GM12801 (cell line): Measurements from ENCODE around the gene CIC.

ENCODE experiments used
- TF ChIP-seq, protein P1 (sequence below): IDR thresholded peaks from one replicate; pipeline ENCODE4 v1.5.1; 2011; ENCODE audit warnings: control low read depth; ENCODE audit not compliant: insufficient read length; ENCODE audit errors: extremely low read depth

The CIC gene

DNA sequence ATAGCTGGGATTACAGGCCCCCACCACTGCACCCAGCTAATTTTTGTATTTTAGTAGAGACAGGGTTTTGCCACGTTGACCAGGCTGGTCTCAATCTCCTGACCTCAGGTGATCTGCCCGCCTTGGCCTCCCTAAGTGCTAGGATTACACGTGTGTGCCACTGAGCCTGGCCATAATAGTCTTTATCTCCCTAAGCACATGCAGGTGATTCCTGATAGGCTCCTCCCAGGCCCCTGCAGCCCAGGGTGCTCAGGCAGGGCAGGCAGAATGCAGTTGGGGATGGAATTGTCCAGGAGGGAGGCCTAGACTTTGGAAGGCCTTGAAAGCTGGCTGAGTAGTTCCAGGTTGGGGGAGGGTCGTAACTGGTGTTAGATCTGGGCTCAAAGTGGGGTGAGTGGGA, 40.4 kb upstream of the CIC start:
- TF ChIP-seq, protein P1, sequence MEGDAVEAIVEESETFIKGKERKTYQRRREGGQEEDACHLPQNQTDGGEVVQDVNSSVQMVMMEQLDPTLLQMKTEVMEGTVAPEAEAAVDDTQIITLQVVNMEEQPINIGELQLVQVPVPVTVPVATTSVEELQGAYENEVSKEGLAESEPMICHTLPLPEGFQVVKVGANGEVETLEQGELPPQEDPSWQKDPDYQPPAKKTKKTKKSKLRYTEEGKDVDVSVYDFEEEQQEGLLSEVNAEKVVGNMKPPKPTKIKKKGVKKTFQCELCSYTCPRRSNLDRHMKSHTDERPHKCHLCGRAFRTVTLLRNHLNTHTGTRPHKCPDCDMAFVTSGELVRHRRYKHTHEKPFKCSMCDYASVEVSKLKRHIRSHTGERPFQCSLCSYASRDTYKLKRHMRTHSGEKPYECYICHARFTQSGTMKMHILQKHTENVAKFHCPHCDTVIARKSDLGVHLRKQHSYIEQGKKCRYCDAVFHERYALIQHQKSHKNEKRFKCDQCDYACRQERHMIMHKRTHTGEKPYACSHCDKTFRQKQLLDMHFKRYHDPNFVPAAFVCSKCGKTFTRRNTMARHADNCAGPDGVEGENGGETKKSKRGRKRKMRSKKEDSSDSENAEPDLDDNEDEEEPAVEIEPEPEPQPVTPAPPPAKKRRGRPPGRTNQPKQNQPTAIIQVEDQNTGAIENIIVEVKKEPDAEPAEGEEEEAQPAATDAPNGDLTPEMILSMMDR, result no peak

- TF ChIP-seq, protein P1, result no peak
Observed at GRCh38 chr19:42229301-42229854, 39.7 kb upstream of the CIC start.

DNA sequence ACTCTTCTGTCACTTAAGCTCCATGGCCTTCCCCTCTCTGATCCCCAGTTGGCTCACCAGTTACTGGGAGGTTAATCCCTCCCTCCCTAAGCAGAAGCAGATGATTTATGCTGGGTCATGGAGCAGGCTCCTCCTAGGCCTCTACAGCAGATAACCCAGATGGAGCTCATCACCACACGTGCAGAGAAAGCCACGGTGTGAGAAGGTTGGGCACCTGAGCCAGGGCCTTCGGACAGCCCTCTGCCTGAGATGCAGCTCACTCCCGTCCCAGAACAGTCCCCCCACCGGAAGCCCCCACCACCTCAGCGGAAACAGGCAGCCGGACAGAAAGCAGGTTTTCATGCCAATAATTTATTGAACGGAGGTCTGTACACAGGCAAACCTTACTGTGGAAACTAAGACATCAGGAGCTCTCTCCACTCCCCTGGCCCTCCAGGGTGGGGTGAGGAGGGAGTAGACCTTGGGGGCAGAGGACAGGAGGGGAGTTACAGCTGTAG, 39.1 kb upstream of the CIC start:
- TF ChIP-seq, protein P1, result no peak

GRCh38 chr19:42230571-42230970, 38.5 kb upstream of the CIC start:
- TF ChIP-seq, protein P1, result no peak

DNA sequence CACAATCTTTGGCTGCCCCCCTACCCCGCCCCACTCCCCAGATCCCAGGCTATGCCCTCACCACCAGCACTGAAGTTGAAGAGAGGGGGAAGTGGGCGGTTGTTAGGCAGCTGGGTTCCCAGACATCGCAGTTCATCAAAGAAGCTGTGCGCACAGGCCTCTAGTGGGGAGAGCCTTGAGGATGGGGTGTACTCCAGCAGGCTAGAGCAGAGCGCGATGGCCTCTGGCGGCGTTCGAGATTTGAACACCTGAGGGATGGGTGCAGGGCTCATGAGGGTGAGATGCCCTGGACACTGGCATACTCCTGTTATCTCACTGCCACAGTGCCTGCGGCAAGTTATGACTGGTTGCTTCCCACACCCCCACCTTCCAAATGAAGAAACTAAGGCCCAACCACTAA, 36.6 kb upstream of the CIC start:
- TF ChIP-seq, protein P1, result no peak

DNA sequence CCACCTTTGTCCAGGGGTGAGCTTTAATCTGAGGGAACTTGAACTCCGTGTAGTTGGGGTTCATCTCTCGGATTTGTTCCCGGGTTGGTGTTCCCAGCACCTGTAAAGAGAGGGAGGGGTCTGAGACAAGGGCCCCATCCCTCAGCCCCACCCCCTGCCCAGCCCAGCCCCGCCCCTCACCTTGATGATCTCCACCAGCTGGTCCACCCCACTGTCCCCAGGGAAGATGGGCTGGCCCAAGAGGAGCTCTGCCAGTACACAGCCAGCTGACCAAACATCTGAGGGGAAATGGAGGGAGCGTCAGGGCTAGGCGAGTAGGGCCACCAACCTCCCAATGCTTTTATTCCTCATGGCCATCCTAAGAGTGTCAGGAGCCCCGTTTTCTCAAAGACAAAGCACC, 35.9 kb upstream of the CIC start:
- TF ChIP-seq, protein P1, result no peak

DNA sequence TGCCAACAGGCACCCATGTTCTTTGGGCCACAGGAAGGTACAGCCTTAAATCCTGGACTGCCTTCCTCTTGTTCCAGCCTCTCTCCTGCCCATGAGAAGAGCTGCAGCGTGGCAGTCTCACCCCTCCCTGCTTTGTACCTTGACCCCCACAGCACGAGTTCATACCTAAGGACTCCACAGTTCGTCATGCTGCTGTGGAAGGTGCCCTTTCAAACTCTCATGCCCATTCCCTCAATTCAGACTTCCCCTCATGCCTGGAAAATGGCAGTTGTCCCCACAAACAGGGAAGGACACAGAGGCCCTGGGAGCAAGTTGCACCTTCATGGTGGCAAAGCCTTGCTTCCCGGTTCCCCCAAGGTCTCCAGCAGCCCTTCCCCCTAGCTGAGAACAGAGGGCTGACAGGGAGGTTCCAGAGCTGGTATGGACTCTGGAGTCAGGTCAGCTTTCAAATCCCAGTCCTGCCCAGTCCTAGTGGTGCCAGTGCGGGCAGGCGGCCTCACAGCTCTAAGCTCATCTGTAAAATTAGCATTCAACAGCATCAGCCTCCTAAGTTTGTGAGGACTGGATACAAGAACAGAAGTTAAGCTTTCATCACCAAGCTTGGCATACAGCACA, 35.3 kb upstream of the CIC start:
- TF ChIP-seq, protein P1, result no peak
